HepG2 (cell line): ENCODE measurements around the gene RPS5. TPM values are rescaled to one million over a fixed set of nuclear protein-coding genes. Genes with fewer than 3 reads are reported as not detected.

Source experiments
- CCDC6 ChIP-seq: sonication (generic); formaldehyde crosslinking; IDR thresholded peaks from 2 replicates; pipeline ENCODE4 v1.8.1; 2022; ENCODE audit warnings: mild to moderate bottlenecking, missing genetic modification reagents, moderate library complexity
- CSRNP2 ChIP-seq: sonication (generic); formaldehyde crosslinking; conservative IDR thresholded peaks from 2 replicates; pipeline ENCODE4 v1.8.0; 2022; ENCODE audit warnings: low read depth, missing genetic modification reagents
- GATAD2A ChIP-seq: IDR thresholded peaks from 2 replicates; pipeline ENCODE4 v1.6.1; 2016
- KAT7 ChIP-seq: IDR thresholded peaks from 2 replicates; pipeline ENCODE4 v1.6.1; 2018; ENCODE audit warnings: borderline replicate concordance, missing compliant biosample characterization
- KLF6 ChIP-seq: IDR thresholded peaks from 2 replicates; pipeline ENCODE4 v1.8.0; 2016; ENCODE audit warnings: missing biosample characterization, missing genetic modification reagents
- NFE2 ChIP-seq: sonication (generic); formaldehyde crosslinking; IDR thresholded peaks from 2 replicates; pipeline ENCODE4 v1.4.0; 2020; ENCODE audit warnings: missing genetic modification reagents
- PRMT3 ChIP-seq: sonication (generic); formaldehyde crosslinking; IDR thresholded peaks from 2 replicates; pipeline ENCODE4 v1.8.1; 2022; ENCODE audit warnings: low read depth, mild to moderate bottlenecking, moderate library complexity, missing genetic modification reagents, borderline replicate concordance
- RAD21 ChIP-seq: fragments of 450-650 bp; formaldehyde crosslinking; IDR thresholded peaks from 2 replicates; pipeline ENCODE4 v1.5.0; 2020; ENCODE audit warnings: mild to moderate bottlenecking
- SP1 ChIP-seq, 2 experiments: fragments of 450-650 bp in 1 of 2; sonication (generic) in 1 of 2; formaldehyde crosslinking in 1 of 2; IDR thresholded peaks; 2 replicates each; pipeline versions ENCODE4 v1.4.0 to v1.6.1; 2016 to 2020; ENCODE audit warnings: missing genetic modification reagents in 1 of 2
- STAG1 ChIP-seq: sonication (generic); formaldehyde crosslinking; IDR thresholded peaks from 2 replicates; pipeline ENCODE4 v1.4.0; 2020; ENCODE audit warnings: missing genetic modification reagents
- TCF12 ChIP-seq, 2 experiments: fragments of 450-650 bp in 1 of 2; sonication (generic) in 1 of 2; formaldehyde crosslinking in 1 of 2; IDR thresholded peaks; 2 replicates each; pipeline versions ENCODE4 v1.6.1 to v1.8.0; 2017 to 2022; ENCODE audit warnings: antibody characterized with exemption in 1 of 2, mild to moderate bottlenecking in 1 of 2, missing genetic modification reagents in 1 of 2, moderate library complexity in 1 of 2
- THAP7 ChIP-seq: sonication (generic); formaldehyde crosslinking; IDR thresholded peaks from 2 replicates; pipeline ENCODE4 v1.8.1; 2023; ENCODE audit warnings: mild to moderate bottlenecking, missing genetic modification reagents
- YY1 ChIP-seq: IDR thresholded peaks from 2 replicates; pipeline ENCODE4 v1.6.1; 2011; ENCODE audit warnings: low read length, low read depth, moderate library complexity, mild to moderate bottlenecking; ENCODE audit not compliant: insufficient read depth, insufficient replicate concordance
- ZFP90 ChIP-seq: sonication (generic); formaldehyde crosslinking; IDR thresholded peaks from 2 replicates; pipeline ENCODE4 v1.8.0; 2022; ENCODE audit warnings: missing genetic modification reagents, mild to moderate bottlenecking, inconsistent platforms, borderline replicate concordance
- ZNF256 ChIP-seq: sonication (generic); formaldehyde crosslinking; conservative IDR thresholded peaks from 2 replicates; pipeline ENCODE4 v1.4.0; 2020; ENCODE audit warnings: missing genetic modification reagents
- ZNF3 ChIP-seq: IDR thresholded peaks from 2 replicates; pipeline ENCODE4 v1.7.0; 2017; ENCODE audit warnings: inconsistent platforms
- ZNF704 ChIP-seq: sonication (generic); formaldehyde crosslinking; IDR thresholded peaks from 2 replicates; pipeline ENCODE4 v1.8.1; 2023; ENCODE audit warnings: mild to moderate bottlenecking, inconsistent platforms, moderate library complexity, missing genetic modification reagents, borderline replicate concordance
- ZSCAN20 ChIP-seq: sonication (generic); formaldehyde crosslinking; IDR thresholded peaks from 2 replicates; pipeline ENCODE4 v1.4.0; 2020; ENCODE audit warnings: missing genetic modification reagents, mild to moderate bottlenecking, borderline replicate concordance
- polyA plus RNA-seq, 8 experiments: library from polyadenylated mRNA; depleted of rRNA in 3 of 8; stranded (reverse) in 7 of 8; unstranded in 1 of 8; fragments of >200 nt; fragmentation: Illumina TruSeq in 4 of 8; extraction: Trizol in 4 of 8; gene quantifications; 2 replicates each; pipeline versions ENCODE4 v1.2.1 to v1.2.3, GENCODE V29; 2011 to 2016; ENCODE audit warnings: low read depth in 4 of 8, missing spikeins in 1 of 8, mixed read lengths in 1 of 8; ENCODE audit not compliant: insufficient read depth in 1 of 8
- total RNA-seq, 5 experiments: library from RNA; depleted of rRNA; stranded (reverse); fragments of >200 nt; fragmentation: Illumina TruSeq; extraction: Trizol; gene quantifications; 2 replicates each; pipeline ENCODE4 v1.2.3, GENCODE V29; 2016; ENCODE audit warnings: low read depth in 1 of 5
- TF ChIP-seq, protein P1 (sequence below): sonication (generic); formaldehyde crosslinking; IDR thresholded peaks from 2 replicates; pipeline ENCODE4 v1.8.1; 2023; ENCODE audit warnings: mild to moderate bottlenecking, missing genetic modification reagents, borderline replicate concordance
- TF ChIP-seq, protein P2 (sequence below): sonication (generic); formaldehyde crosslinking; IDR thresholded peaks from 2 replicates; pipeline ENCODE4 v1.8.0; 2022; ENCODE audit warnings: missing genetic modification reagents, mild to moderate bottlenecking, moderate library complexity, borderline replicate concordance

The RPS5 gene
- total and polyA plus RNA-seq, 2 of the 13 experiments (the other 11 are each of a cell fraction or from before 2014, with no cell fraction given) = 1,544 to 4,408 TPM

DNA sequence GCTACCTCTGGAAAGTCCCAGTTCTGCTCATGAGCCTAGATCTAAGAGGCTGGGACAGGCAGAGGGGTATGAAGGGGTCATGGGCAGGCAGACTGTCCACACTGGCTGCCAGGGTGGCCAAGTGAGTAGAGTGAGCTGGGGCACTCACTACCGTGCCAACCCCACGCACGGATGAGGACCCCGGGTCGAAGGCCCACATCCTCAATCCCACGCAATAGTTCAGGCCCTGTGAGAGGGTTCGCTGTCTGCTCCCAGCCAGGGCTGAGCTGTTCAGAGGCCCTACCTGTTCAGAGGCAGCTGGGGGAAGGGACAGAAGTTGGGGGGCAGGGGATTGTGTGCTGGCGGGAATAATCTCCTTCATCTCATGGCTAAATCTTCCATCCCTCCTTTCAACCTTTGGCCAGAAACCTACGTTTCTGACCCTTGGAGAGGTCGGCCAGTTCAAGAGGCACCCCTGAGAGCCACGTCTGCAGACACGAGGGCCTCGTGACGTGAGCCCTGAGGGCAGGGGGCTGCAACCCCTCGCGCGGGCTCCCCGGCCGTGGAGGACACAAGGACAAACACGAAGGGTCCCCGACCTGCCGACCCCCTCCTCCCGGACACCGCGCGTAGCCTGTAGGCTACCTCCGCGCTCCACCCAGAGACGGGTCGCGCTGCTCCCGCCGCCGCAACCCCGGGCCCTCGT is 1.0 kb upstream of the RPS5 start (continued):
- TF ChIP-seq, protein P1, sequence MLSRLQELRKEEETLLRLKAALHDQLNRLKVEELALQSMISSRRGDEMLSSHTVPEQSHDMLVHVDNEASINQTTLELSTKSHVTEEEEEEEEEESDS = 0 out of 2 replicates have a peak, but pooled peaks have one; percentile 3
- TF ChIP-seq ZFP90 (CRISPR knock-in tag) (peak; percentile 12; the same call in 1 of the 2 replicates), CSRNP2 (CRISPR knock-in tag) (no peak), TCF12 (IDR thresholded peaks at IDR 0.05) (no peak), TCF12 (CRISPR knock-in tag; IDR thresholded peaks at IDR 0.05) (no peak), GATAD2A (CRISPR knock-in tag) (no peak), KLF6 (CRISPR knock-in tag) (no peak), SP1 (IDR thresholded peaks at IDR 0.05) (no peak), SP1 (CRISPR knock-in tag; IDR thresholded peaks at IDR 0.05) (no peak), KAT7 (CRISPR knock-in tag) (no peak), ZNF704 (CRISPR knock-in tag) (0 out of 2 replicates have a peak, but pooled peaks have one; percentile 28), RAD21 (no peak; the same call in 1 of the 2 replicates), ZSCAN20 (CRISPR knock-in tag) (no peak), ZNF256 (CRISPR knock-in tag) (no peak), THAP7 (no peak), ZNF3 (CRISPR knock-in tag) (0 out of 2 replicates have a peak, but pooled peaks have one; percentile 23), STAG1 (no peak; the same call in 1 of the 2 replicates), PRMT3 (0 out of 2 replicates have a peak, but pooled peaks have one; percentile 39), YY1 (no peak), NFE2 (no peak), CCDC6 (CRISPR knock-in tag) (0 out of 2 replicates have a peak, but pooled peaks have one; percentile 39)
- TF ChIP-seq, protein P2, sequence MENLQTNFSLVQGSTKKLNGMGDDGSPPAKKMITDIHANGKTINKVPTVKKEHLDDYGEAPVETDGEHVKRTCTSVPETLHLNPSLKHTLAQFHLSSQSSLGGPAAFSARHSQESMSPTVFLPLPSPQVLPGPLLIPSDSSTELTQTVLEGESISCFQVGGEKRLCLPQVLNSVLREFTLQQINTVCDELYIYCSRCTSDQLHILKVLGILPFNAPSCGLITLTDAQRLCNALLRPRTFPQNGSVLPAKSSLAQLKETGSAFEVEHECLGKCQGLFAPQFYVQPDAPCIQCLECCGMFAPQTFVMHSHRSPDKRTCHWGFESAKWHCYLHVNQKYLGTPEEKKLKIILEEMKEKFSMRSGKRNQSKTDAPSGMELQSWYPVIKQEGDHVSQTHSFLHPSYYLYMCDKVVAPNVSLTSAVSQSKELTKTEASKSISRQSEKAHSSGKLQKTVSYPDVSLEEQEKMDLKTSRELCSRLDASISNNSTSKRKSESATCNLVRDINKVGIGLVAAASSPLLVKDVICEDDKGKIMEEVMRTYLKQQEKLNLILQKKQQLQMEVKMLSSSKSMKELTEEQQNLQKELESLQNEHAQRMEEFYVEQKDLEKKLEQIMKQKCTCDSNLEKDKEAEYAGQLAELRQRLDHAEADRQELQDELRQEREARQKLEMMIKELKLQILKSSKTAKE (CRISPR knock-in tag) = no peak
